ENCODE results near the gene LMO7.

- TF ChIP-seq EZH2 (IDR thresholded peaks at IDR 0.05) = no peak
- TF ChIP-seq CTCF (IDR thresholded peaks at IDR 0.05) = no peak
Observed at GRCh38 chr13:75657111-75657510, 21.0 kb downstream of the LMO7 start.
